HL-60 (cell line): ENCODE data around the gene STAT5B.
A peak's percentile ranks its signal among the peaks of the same experiment; 100 is the strongest.

Experiments used
- DNase-seq, 2 experiments: peaks; one replicate each; pipeline ENCODE4 v3.0.0-alpha.2; 2010 to 2020; ENCODE audit warnings: low read depth in 1 of 2, low spot score in 1 of 2
- H3K27ac ChIP-seq: fragments of 250-450 bp; sonication (Bioruptor Pico); replicated peaks from 2 replicates; pipeline ENCODE4 v1.5.1; 2020; ENCODE audit warnings: mild to moderate bottlenecking, moderate library complexity
- H3K27me3 ChIP-seq: fragments of 250-450 bp; sonication (Bioruptor Pico); 2 replicates; pipeline ENCODE4 v1.5.1; 2021; ENCODE audit warnings: mild to moderate bottlenecking, moderate library complexity; ENCODE audit not compliant: insufficient read depth, poor library complexity, severe bottlenecking
- H3K4me3 ChIP-seq: replicated peaks from 2 replicates; pipeline ENCODE4 v1.5.1; 2011; ENCODE audit warnings: mild to moderate bottlenecking, control low read depth, low read length; ENCODE audit not compliant: insufficient read depth
- CTCF ChIP-seq: IDR thresholded peaks from one replicate; pipeline ENCODE4 v1.5.1; 2011; ENCODE audit warnings: low read length, control low read depth, inconsistent platforms; ENCODE audit not compliant: insufficient read depth
- GABPA ChIP-seq: IDR thresholded peaks from 2 replicates; pipeline ENCODE4 v1.6.1; 2012; ENCODE audit warnings: low read depth
- POLR2AphosphoS5 ChIP-seq: IDR thresholded peaks from 2 replicates; pipeline ENCODE4 v1.6.1; 2012; ENCODE audit warnings: low read depth
- SPI1 ChIP-seq: IDR thresholded peaks from 2 replicates; pipeline ENCODE4 v1.6.1; 2012; ENCODE audit warnings: low read depth, mild to moderate bottlenecking, borderline replicate concordance
- TF ChIP-seq, protein P1 (sequence below): IDR thresholded peaks from 2 replicates; pipeline ENCODE4 v1.6.1; 2012; ENCODE audit warnings: low read depth; ENCODE audit not compliant: insufficient replicate concordance

Gene STAT5B

GRCh38 chr17:42183741-42184711 lies 92.2 kb downstream of the STAT5B start:
- Histone ChIP-seq H3K27ac (peak overlapping the region; percentile 67), H3K27me3 (no peaks in the 10 kb centered on the region), H3K4me3 (peak overlapping the region; percentile 59)
- no peak for TF ChIP-seq GABPA
- peak; percentile 8; the same call in 1 of the 2 replicates for TF ChIP-seq SPI1
- TF ChIP-seq CTCF = peak; percentile 49
- DNase-seq = peak; percentile 75 to 76

GRCh38 chr17:42182927-42183734 lies 93.1 kb downstream of the STAT5B start:
- TF ChIP-seq POLR2AphosphoS5 (no peak), CTCF (no peak), GABPA (no peak), SPI1 (no peak)
- TF ChIP-seq, protein P1, sequence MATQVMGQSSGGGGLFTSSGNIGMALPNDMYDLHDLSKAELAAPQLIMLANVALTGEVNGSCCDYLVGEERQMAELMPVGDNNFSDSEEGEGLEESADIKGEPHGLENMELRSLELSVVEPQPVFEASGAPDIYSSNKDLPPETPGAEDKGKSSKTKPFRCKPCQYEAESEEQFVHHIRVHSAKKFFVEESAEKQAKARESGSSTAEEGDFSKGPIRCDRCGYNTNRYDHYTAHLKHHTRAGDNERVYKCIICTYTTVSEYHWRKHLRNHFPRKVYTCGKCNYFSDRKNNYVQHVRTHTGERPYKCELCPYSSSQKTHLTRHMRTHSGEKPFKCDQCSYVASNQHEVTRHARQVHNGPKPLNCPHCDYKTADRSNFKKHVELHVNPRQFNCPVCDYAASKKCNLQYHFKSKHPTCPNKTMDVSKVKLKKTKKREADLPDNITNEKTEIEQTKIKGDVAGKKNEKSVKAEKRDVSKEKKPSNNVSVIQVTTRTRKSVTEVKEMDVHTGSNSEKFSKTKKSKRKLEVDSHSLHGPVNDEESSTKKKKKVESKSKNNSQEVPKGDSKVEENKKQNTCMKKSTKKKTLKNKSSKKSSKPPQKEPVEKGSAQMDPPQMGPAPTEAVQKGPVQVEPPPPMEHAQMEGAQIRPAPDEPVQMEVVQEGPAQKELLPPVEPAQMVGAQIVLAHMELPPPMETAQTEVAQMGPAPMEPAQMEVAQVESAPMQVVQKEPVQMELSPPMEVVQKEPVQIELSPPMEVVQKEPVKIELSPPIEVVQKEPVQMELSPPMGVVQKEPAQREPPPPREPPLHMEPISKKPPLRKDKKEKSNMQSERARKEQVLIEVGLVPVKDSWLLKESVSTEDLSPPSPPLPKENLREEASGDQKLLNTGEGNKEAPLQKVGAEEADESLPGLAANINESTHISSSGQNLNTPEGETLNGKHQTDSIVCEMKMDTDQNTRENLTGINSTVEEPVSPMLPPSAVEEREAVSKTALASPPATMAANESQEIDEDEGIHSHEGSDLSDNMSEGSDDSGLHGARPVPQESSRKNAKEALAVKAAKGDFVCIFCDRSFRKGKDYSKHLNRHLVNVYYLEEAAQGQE = no peak
- peak in 1 of 2 experiments; percentile 44 for DNase-seq
- H3K27ac ChIP-seq = peak overlapping the region; percentile 67
- H3K27me3 ChIP-seq = no peaks in the 10 kb centered on the region
- peak overlapping the region; percentile 59 for H3K4me3 ChIP-seq

DNA sequence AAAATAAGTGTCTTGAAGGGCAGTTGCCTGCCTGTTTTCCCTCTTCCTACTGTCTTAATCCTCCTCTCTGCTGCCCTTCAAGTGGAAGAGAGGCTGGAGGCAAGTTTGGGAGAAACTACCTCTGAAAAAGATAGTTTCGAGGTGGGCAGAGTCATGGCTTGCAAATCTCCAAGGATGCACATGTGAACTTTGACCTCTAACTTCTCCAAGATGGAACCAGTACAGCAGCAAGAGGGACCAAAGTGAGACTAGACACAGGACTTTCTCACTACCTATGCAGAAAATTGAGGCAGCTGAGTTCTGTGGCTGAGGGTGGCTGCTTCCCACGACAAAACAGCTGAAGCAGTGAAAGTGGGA lies 94.4 kb downstream of the STAT5B start:
- Histone ChIP-seq H3K27me3 (no peaks in the 10 kb centered on the region), H3K4me3 (no peak overlapping the region), H3K27ac (no peak overlapping the region)
- TF ChIP-seq SPI1 (no peak), POLR2AphosphoS5 (no peak), GABPA (no peak), CTCF (no peak)
- TF ChIP-seq, protein P1 = no peak
- DNase-seq = no peak
